HepG2 (cell line): ENCODE results near the gene SCAF8. TPM values are rescaled to one million over a fixed set of nuclear protein-coding genes. Genes with fewer than 3 reads are reported as not detected.

Experiments
- ATAC-seq: fragments of 200-7000 bp; cut with Tn5 transposase; 3 replicates; pipeline ENCODE4 v1.9.1; 2020; ENCODE audit warnings: mild to moderate bottlenecking, moderate library complexity
- BruUV-seq: library from RNA; stranded (reverse); fragments of 400-500 nt; replicated peaks from 2 replicates; lab custom pipeline; 2021; lab: Mats Ljungman, UMichigan
- CTCF ChIA-PET: fragments of 300-600 bp; formaldehyde crosslinking; extraction: SDS; loops from one replicate; lab custom pipeline; 2021; ENCODE audit warnings: low total read pairs, inconsistent platforms, low intra/inter-chr PET ratio; lab: Yijun Ruan, JAX
- POLR2A ChIA-PET: fragments of 350-600 bp; sonication (Branson Sonifier 250); formaldehyde crosslinking; loops from one replicate; lab custom pipeline; 2020; ENCODE audit warnings: antibody characterized with exemption, inconsistent platforms; lab: Yijun Ruan, JAX
- DNase-seq: peaks from one replicate; pipeline ENCODE4 v3.0.0-alpha.2; 2015; ENCODE audit warnings: low spot score
- FAIRE-seq: peaks from 3 replicates; lab custom pipeline; 2011; peaks lifted over from hg19 to GRCh38; lab: Jason Lieb, UNC
- H2AFZ ChIP-seq: one replicate; pipeline ENCODE4 v1.6.1; 2011; ENCODE audit warnings: low read length, inconsistent platforms
- H3K27ac ChIP-seq: fragments of 300-600 bp; 3 replicates; pipeline ENCODE4 v1.8.0; 2011; ENCODE audit warnings: mixed run types, mild to moderate bottlenecking, mixed read lengths, low read length, inconsistent platforms; ENCODE audit not compliant: insufficient read depth; ENCODE audit errors: extremely low read length
- H3K27me3 ChIP-seq, 2 experiments: fragments of 200-600 bp in 1 of 2; 2 replicates in 1 of 2; 3 replicates in 1 of 2; pipeline versions ENCODE4 v1.6.0 to v1.8.0; 2011; ENCODE audit warnings: low read length in 2 of 2, mild to moderate bottlenecking in 2 of 2, moderate library complexity in 2 of 2, inconsistent platforms in 1 of 2; ENCODE audit not compliant: insufficient read depth in 2 of 2, control insufficient read depth in 1 of 2
- H3K36me3 ChIP-seq, 2 experiments: fragments of 200-600 bp in 1 of 2; replicated peaks in 1 of 2; 2 replicates in 1 of 2; 3 replicates in 1 of 2; pipeline versions ENCODE4 v1.5.1 to v1.8.0; 2011; ENCODE audit warnings: low read length in 2 of 2, inconsistent platforms in 1 of 2; ENCODE audit not compliant: insufficient read depth in 2 of 2, control insufficient read depth in 1 of 2
- H3K4me1 ChIP-seq: 2 replicates; pipeline ENCODE4 v1.5.1; 2012; ENCODE audit warnings: low read length, inconsistent platforms; ENCODE audit not compliant: insufficient read depth
- H3K4me2 ChIP-seq: 2 replicates; pipeline ENCODE4 v1.6.0; 2011; ENCODE audit warnings: low read depth, low read length, inconsistent platforms
- H3K4me3 ChIP-seq, 3 experiments: fragments of 200-600 bp in 1 of 3; sonication (generic), shearing (Covaris generic) in 1 of 3; replicated peaks in 1 of 3; 2 replicates each; pipeline ENCODE4 v1.5.1; 2011 to 2016; ENCODE audit warnings: low read length in 3 of 3, inconsistent platforms in 2 of 3, low read depth in 2 of 3, mild to moderate bottlenecking in 2 of 3, control low read depth in 1 of 3, mixed read lengths in 1 of 3; ENCODE audit not compliant: insufficient read depth in 1 of 3
- H3K79me2 ChIP-seq: one replicate; pipeline ENCODE4 v1.6.1; 2011; ENCODE audit warnings: low read length, inconsistent platforms; ENCODE audit not compliant: insufficient read depth
- H3K9ac ChIP-seq: 2 replicates; pipeline ENCODE4 v1.6.0; 2011; ENCODE audit warnings: mild to moderate bottlenecking, low read depth, low read length, inconsistent platforms; ENCODE audit not compliant: insufficient read depth
- H3K9me3 ChIP-seq: 2 replicates; pipeline ENCODE4 v1.5.1; 2012; ENCODE audit warnings: mild to moderate bottlenecking, low read length
- H4K20me1 ChIP-seq: 2 replicates; pipeline ENCODE4 v1.6.0; 2011; ENCODE audit warnings: inconsistent platforms, mild to moderate bottlenecking, low read length, moderate library complexity; ENCODE audit not compliant: insufficient read depth
- CEBPG ChIP-seq: IDR thresholded peaks from 2 replicates; pipeline ENCODE4 v1.6.1; 2016
- CHD2 ChIP-seq: IDR thresholded peaks from 2 replicates; pipeline ENCODE4 v1.6.1; 2011; ENCODE audit warnings: low read depth, low read length, improper control_type of control experiment
- ELF3 ChIP-seq: IDR thresholded peaks from 2 replicates; pipeline ENCODE4 v1.6.1; 2016; ENCODE audit warnings: missing genetic modification reagents, missing compliant biosample characterization
- FLYWCH1 ChIP-seq: sonication (generic); formaldehyde crosslinking; IDR thresholded peaks from 2 replicates; pipeline ENCODE4 v1.8.1; 2023; ENCODE audit warnings: mild to moderate bottlenecking, missing genetic modification reagents
- GMEB1 ChIP-seq: sonication (generic); formaldehyde crosslinking; IDR thresholded peaks from 2 replicates; pipeline ENCODE4 v1.5.1; 2020; ENCODE audit warnings: missing genetic modification reagents, mild to moderate bottlenecking, borderline replicate concordance
- HOXA5 ChIP-seq: sonication (generic); formaldehyde crosslinking; IDR thresholded peaks from 2 replicates; pipeline ENCODE4 v1.4.0; 2020; ENCODE audit warnings: missing genetic modification reagents
- KLF12 ChIP-seq: sonication (generic); formaldehyde crosslinking; IDR thresholded peaks from 2 replicates; pipeline ENCODE4 v1.4.0; 2020; ENCODE audit warnings: missing genetic modification reagents, borderline replicate concordance
- SRSF9 ChIP-seq: fragments of 200-400 bp; formaldehyde crosslinking; IDR thresholded peaks from 2 replicates; pipeline ENCODE4 v1.6.1; 2018; ENCODE audit warnings: borderline replicate concordance, mild to moderate bottlenecking, low read depth, low read length; ENCODE audit not compliant: insufficient read depth, poor library complexity, severe bottlenecking
- TBP ChIP-seq: sonication (generic); formaldehyde crosslinking; IDR thresholded peaks from 2 replicates; pipeline ENCODE4 v1.5.0; 2020; ENCODE audit warnings: missing genetic modification reagents
- ZC3H4 ChIP-seq: sonication (generic); formaldehyde crosslinking; IDR thresholded peaks from 2 replicates; pipeline ENCODE4 v1.4.0; 2020; ENCODE audit warnings: missing genetic modification reagents, borderline replicate concordance
- ZNF256 ChIP-seq: sonication (generic); formaldehyde crosslinking; conservative IDR thresholded peaks from 2 replicates; pipeline ENCODE4 v1.4.0; 2020; ENCODE audit warnings: missing genetic modification reagents
- ZNF556 ChIP-seq: sonication (generic); formaldehyde crosslinking; IDR thresholded peaks from 2 replicates; pipeline ENCODE4 v1.4.0; 2020; ENCODE audit warnings: mild to moderate bottlenecking, missing genetic modification reagents, borderline replicate concordance
- ZNF652 ChIP-seq: IDR thresholded peaks from 2 replicates; pipeline ENCODE4 v1.6.1; 2016; ENCODE audit warnings: low read depth, borderline replicate concordance
- WGBS: methylation state at CpG from one replicate; pipeline ENCODE4 v1.1.6; 2017; ENCODE audit warnings: low lambda C conversion rate; 5-methylcytosine and 5-hydroxymethylcytosine counted together
- in situ Hi-C: cut with HindIII; loops from 2 replicates; pipeline ENCODE4 v1.10.0; 2017; ENCODE audit warnings: low pct_unique_long_range_greater_than_20kb; ENCODE audit not compliant: extremely low pct_ligation_motif_present
- intact Hi-C: fragments of 100-400 bp; cut with micrococcal nuclease; formaldehyde crosslinking; loops from one replicate; pipeline ENCODE4 v1.10.0; 2022; ENCODE audit not compliant: unreplicated experiment
- polyA plus RNA-seq, 8 experiments: library from polyadenylated mRNA; depleted of rRNA in 3 of 8; stranded (reverse) in 7 of 8; unstranded in 1 of 8; fragments of >200 nt; fragmentation: Illumina TruSeq in 4 of 8; extraction: Trizol in 4 of 8; gene quantifications; 2 replicates each; pipeline versions ENCODE4 v1.2.1 to v1.2.3, GENCODE V29; 2011 to 2016; ENCODE audit warnings: low read depth in 4 of 8, missing spikeins in 1 of 8, mixed read lengths in 1 of 8; ENCODE audit not compliant: insufficient read depth in 1 of 8
- total RNA-seq, 5 experiments: library from RNA; depleted of rRNA; stranded (reverse); fragments of >200 nt; fragmentation: Illumina TruSeq; extraction: Trizol; gene quantifications; 2 replicates each; pipeline ENCODE4 v1.2.3, GENCODE V29; 2016; ENCODE audit warnings: low read depth in 1 of 5

The SCAF8 gene
- total and polyA plus RNA-seq, 2 of the 13 experiments (the other 11 are each of a cell fraction or from before 2014, with no cell fraction given): 15.3 to 40.8 TPM

- H3K36me3 ChIP-seq: no peaks in the 10 kb centered on the region
- H4K20me1 ChIP-seq: no peaks in the 10 kb centered on the region
- no peaks in the 10 kb centered on the region for H3K9me3 ChIP-seq
- no peaks in the 10 kb centered on the region for H3K27me3 ChIP-seq
- H3K4me2 ChIP-seq: no peak overlapping the region
- TF ChIP-seq ELF3 (CRISPR knock-in tag) (no peak), ZC3H4 (CRISPR knock-in tag) (no peak), TBP (CRISPR knock-in tag) (no peak), HOXA5 (CRISPR knock-in tag) (no peak), ZNF556 (CRISPR knock-in tag) (no peak), CEBPG (CRISPR knock-in tag) (no peak), CHD2 (no peak), KLF12 (CRISPR knock-in tag) (no peak), ZNF652 (CRISPR knock-in tag) (no peak), GMEB1 (CRISPR knock-in tag) (no peak), ZNF256 (CRISPR knock-in tag) (no peak), FLYWCH1 (CRISPR knock-in tag) (no peak), SRSF9 (no peak)
- H3K27ac ChIP-seq: no peak overlapping the region
- ChIA-PET CTCF (no interaction called here), POLR2A (no interaction called here)
- no peak overlapping the region for H3K4me3 ChIP-seq
- ATAC-seq: no peak
- no TSS peak for BruUV-seq
- H3K4me1 ChIP-seq: no peaks in the 10 kb centered on the region
- no peaks in the 10 kb centered on the region for H3K79me2 ChIP-seq
- H3K9ac ChIP-seq: no peak overlapping the region
- intact Hi-C loops (no loop called here), in situ Hi-C loops (no loop called here)
- H2AFZ ChIP-seq: no peak overlapping the region
- no peak for DNase-seq
- WGBS: 30% methylated on average over 5 of the region's 5 CpGs
- FAIRE-seq: no peak
These were observed 43.5 kb upstream of the SCAF8 start for GRCh38 chr6:154689493-154690255.
